Caco-2 (cell line): Measurements from ENCODE around the gene PRR19. TPM values are rescaled to one million over a fixed set of nuclear protein-coding genes. Genes with fewer than 3 reads are reported as not detected.

Source experiments
- BruUV-seq: library from RNA; stranded (reverse); fragments of 400-500 nt; replicated peaks from 2 replicates; lab custom pipeline; 2021; lab: Mats Ljungman, UMichigan
- CTCF ChIA-PET: fragments of 300-600 bp; sonication (Branson Sonifier 250); formaldehyde crosslinking; loops from one replicate; lab custom pipeline; 2022; ENCODE audit warnings: antibody characterized with exemption; lab: Charles Lee
- POLR2A ChIA-PET: fragments of 300-600 bp; sonication (Branson Sonifier 250); formaldehyde crosslinking; loops from one replicate; lab custom pipeline; 2022; ENCODE audit warnings: antibody characterized with exemption; lab: Charles Lee
- DNase-seq, 2 experiments: peaks; one replicate each; pipeline versions ENCODE4 v3.0.0 to v3.0.0-alpha.2; 2020 to 2022
- H3K27me3 ChIP-seq: replicated peaks from 2 replicates; pipeline ENCODE4 v1.6.0; 2011; ENCODE audit warnings: low read length; ENCODE audit not compliant: control insufficient read depth, insufficient read depth
- H3K36me3 ChIP-seq: 2 replicates; pipeline ENCODE4 v1.5.1; 2011; ENCODE audit warnings: low read length; ENCODE audit not compliant: control insufficient read depth, insufficient read depth
- H3K4me1 ChIP-seq: fragments of 250-450 bp; sonication (Bioruptor Pico); 2 replicates; pipeline ENCODE4 v1.5.1; 2020; ENCODE audit warnings: mild to moderate bottlenecking
- H3K4me3 ChIP-seq: 2 replicates; pipeline ENCODE4 v1.5.1; 2011; ENCODE audit warnings: low read depth, mild to moderate bottlenecking, control low read depth, low read length
- H3K9me3 ChIP-seq: fragments of 250-450 bp; sonication (Bioruptor Pico); 2 replicates; pipeline ENCODE4 v1.5.1; 2020; ENCODE audit warnings: mild to moderate bottlenecking, moderate library complexity
- H3K27ac Mint-ChIP-seq: one replicate; pipeline ENCODE4 v1.8.0; 2022; ENCODE audit warnings: mixed read lengths; ENCODE audit not compliant: unreplicated experiment
- H3K27me3 Mint-ChIP-seq: one replicate; pipeline ENCODE4 v1.8.0; 2022; ENCODE audit warnings: mixed read lengths; ENCODE audit not compliant: insufficient read depth, unreplicated experiment
- H3K36me3 Mint-ChIP-seq: one replicate; pipeline ENCODE4 v1.8.0; 2022; ENCODE audit warnings: mild to moderate bottlenecking, mixed read lengths; ENCODE audit not compliant: insufficient read depth, unreplicated experiment
- H3K4me1 Mint-ChIP-seq: one replicate; pipeline ENCODE4 v1.8.0; 2022; ENCODE audit warnings: low read depth, mixed read lengths; ENCODE audit not compliant: unreplicated experiment
- H3K4me3 Mint-ChIP-seq: one replicate; pipeline ENCODE4 v1.8.0; 2022; ENCODE audit warnings: mild to moderate bottlenecking, moderate library complexity, mixed read lengths; ENCODE audit not compliant: unreplicated experiment
- H3K9me3 Mint-ChIP-seq: one replicate; pipeline ENCODE4 v1.8.0; 2022; ENCODE audit warnings: mixed read lengths; ENCODE audit not compliant: unreplicated experiment
- CTCF ChIP-seq, 2 experiments: fragments of 200-600 bp in 1 of 2; IDR thresholded peaks; 1 replicate in 1 of 2; 2 replicates in 1 of 2; pipeline versions ENCODE4 v1.5.1 to v1.8.0; 2011 to 2022; ENCODE audit warnings: antibody characterized with exemption in 1 of 2, control low read depth in 1 of 2, inconsistent platforms in 1 of 2, low read depth in 1 of 2, low read length in 1 of 2, mild to moderate bottlenecking in 1 of 2, moderate library complexity in 1 of 2; ENCODE audit not compliant: insufficient read depth in 1 of 2, severe bottlenecking in 1 of 2, unreplicated experiment in 1 of 2
- intact Hi-C: fragments of 100-400 bp; cut with micrococcal nuclease; formaldehyde crosslinking; loops from one replicate; pipeline ENCODE4 v1.10.0; 2022; ENCODE audit not compliant: unreplicated experiment
- total RNA-seq: library from RNA; stranded (reverse); gene quantifications from 2 replicates; pipeline ENCODE4 v1.2.3, GENCODE V29; 2022

PRR19 gene
- total RNA-seq, 1 experiment from 2014 or later: 2.8 TPM

GRCh38 chr19:42288881-42289555 is 12.9 kb upstream of the PRR19 start:
- POLR2A ChIA-PET: no interaction called here

GRCh38 chr19:42289556-42290041 is 12.3 kb upstream of the PRR19 start:
- Histone ChIP-seq H3K4me1 (peaks cover 18% of the 10 kb centered on the region; the same call in 1 of the 2 replicates), H3K4me3 (no peak overlapping the region), H3K36me3 (peaks cover 3% of the 10 kb centered on the region), H3K9me3 (no peaks in the 10 kb centered on the region), H3K27me3 (no peaks in the 10 kb centered on the region)
- no peak for TF ChIP-seq CTCF (IDR thresholded peaks at IDR 0.05; ENCODE audit: insufficient read depth in 1 of 2, low read depth in 1 of 2, low read length in 1 of 2, severe bottlenecking in 1 of 2, unreplicated experiment in 1 of 2)
- BruUV-seq: no TSS peak
- Mint-ChIP-seq H3K36me3 (peaks cover 41% of the 10 kb centered on the region), H3K27ac (no peak overlapping the region), H3K4me3 (no peak overlapping the region), H3K27me3 (no peaks in the 10 kb centered on the region), H3K9me3 (no peaks in the 10 kb centered on the region), H3K4me1 (peaks cover 21% of the 10 kb centered on the region)
- ChIA-PET POLR2A (no interaction called here), CTCF (no interaction called here)
- intact Hi-C loops: no loop called here
- no peak for DNase-seq

More at GRCh38 chr19:42288881-42289555, 12.9 kb upstream of the PRR19 start:
- Mint-ChIP-seq H3K27ac (no peak overlapping the region), H3K9me3 (no peaks in the 10 kb centered on the region), H3K36me3 (peaks cover 39% of the 10 kb centered on the region), H3K27me3 (no peaks in the 10 kb centered on the region), H3K4me1 (peaks cover 22% of the 10 kb centered on the region), H3K4me3 (no peak overlapping the region)
- peaks cover 3% of the 10 kb centered on the region; the same call in 1 of the 2 replicates for H3K36me3 ChIP-seq
- peak in 1 of 2 experiments; percentile 37 for DNase-seq
- H3K27me3 ChIP-seq: no peaks in the 10 kb centered on the region
- no TSS peak for BruUV-seq
- H3K9me3 ChIP-seq: no peaks in the 10 kb centered on the region
- TF ChIP-seq CTCF (IDR thresholded peaks at IDR 0.05; ENCODE audit: insufficient read depth in 1 of 2, low read depth in 1 of 2, low read length in 1 of 2, severe bottlenecking in 1 of 2, unreplicated experiment in 1 of 2): peak in 1 of 2 experiments; percentile 13
- CTCF ChIA-PET: interaction anchor here (0.9 kb wide), 1 partner anchor 9 kb away, joined by 3 read pairs; no protein-coding TSS in a partner anchor
- peaks cover 18% of the 10 kb centered on the region; the same call in 1 of the 2 replicates for H3K4me1 ChIP-seq
- intact Hi-C loops: no loop called here
- no peak overlapping the region for H3K4me3 ChIP-seq

GRCh38 chr19:42290136-42290522 is 11.8 kb upstream of the PRR19 start:
- POLR2A ChIA-PET: interaction anchor here (0.7 kb wide), 1 partner anchor 47 kb away, joined by 3 read pairs; no protein-coding TSS in a partner anchor
- Mint-ChIP-seq H3K27ac (no peak overlapping the region), H3K9me3 (no peaks in the 10 kb centered on the region), H3K36me3 (peaks cover 41% of the 10 kb centered on the region), H3K27me3 (no peaks in the 10 kb centered on the region), H3K4me3 (no peak overlapping the region), H3K4me1 (peaks cover 15% of the 10 kb centered on the region)
- CTCF ChIA-PET: no interaction called here
- Histone ChIP-seq H3K9me3 (no peaks in the 10 kb centered on the region), H3K4me3 (no peak overlapping the region), H3K27me3 (no peaks in the 10 kb centered on the region), H3K4me1 (peaks cover 16% of the 10 kb centered on the region; the same call in 1 of the 2 replicates), H3K36me3 (peaks cover 3% of the 10 kb centered on the region)
- no peak for DNase-seq
- intact Hi-C loops: no loop called here
- BruUV-seq: no TSS peak
- TF ChIP-seq CTCF (IDR thresholded peaks at IDR 0.05; ENCODE audit: insufficient read depth in 1 of 2, low read depth in 1 of 2, low read length in 1 of 2, severe bottlenecking in 1 of 2, unreplicated experiment in 1 of 2): no peak
